GM18861 (cell line): ENCODE data around the gene KLHL30.

Experiments used
- ATAC-seq: cut with Tn5 transposase; IDR thresholded peaks from one replicate; pipeline ENCODE4 v1.9.1; 2021; ENCODE audit not compliant: unreplicated experiment

Gene KLHL30

GRCh38 chr2:238117199-238118154, 21.0 kb upstream of the KLHL30 start:
- ATAC-seq = no peak

- no peak for ATAC-seq
These were observed 18.6 kb upstream of the KLHL30 start for GRCh38 chr2:238119756-238120462.

GRCh38 chr2:238120463-238121298, 17.8 kb upstream of the KLHL30 start:
- no peak for ATAC-seq

GRCh38 chr2:238121511-238122286, 16.8 kb upstream of the KLHL30 start:
- ATAC-seq = no peak

GRCh38 chr2:238122287-238123217, 15.9 kb upstream of the KLHL30 start:
- ATAC-seq = no peak

GRCh38 chr2:238123218-238123971, 15.1 kb upstream of the KLHL30 start:
- ATAC-seq = no peak

GRCh38 chr2:238123991-238124470, 14.4 kb upstream of the KLHL30 start:
- no peak for ATAC-seq

- no peak for ATAC-seq
These were observed 13.9 kb upstream of the KLHL30 start for GRCh38 chr2:238124488-238125126.

GRCh38 chr2:238125127-238125885, 13.2 kb upstream of the KLHL30 start:
- ATAC-seq = no peak

GRCh38 chr2:238126338-238126737, 12.1 kb upstream of the KLHL30 start:
- ATAC-seq = no peak

GRCh38 chr2:238126775-238127164, 11.7 kb upstream of the KLHL30 start:
- ATAC-seq = no peak

- ATAC-seq = no peak
These were observed 11.1 kb upstream of the KLHL30 start for GRCh38 chr2:238127165-238128060.

- ATAC-seq = no peak
These were observed 10.4 kb upstream of the KLHL30 start for GRCh38 chr2:238128061-238128440.

GRCh38 chr2:238128534-238129001, 9.9 kb upstream of the KLHL30 start:
- ATAC-seq = no peak

GRCh38 chr2:238129166-238130010, 9.1 kb upstream of the KLHL30 start:
- ATAC-seq = no peak
